ENCODE data around the gene SHISA6.
"Not testable (repeated sequence)": the region's sequence is repeated elsewhere in the genome, so short reads cannot be mapped to it uniquely, and the experiment has no call there.

Gene SHISA6

DNA sequence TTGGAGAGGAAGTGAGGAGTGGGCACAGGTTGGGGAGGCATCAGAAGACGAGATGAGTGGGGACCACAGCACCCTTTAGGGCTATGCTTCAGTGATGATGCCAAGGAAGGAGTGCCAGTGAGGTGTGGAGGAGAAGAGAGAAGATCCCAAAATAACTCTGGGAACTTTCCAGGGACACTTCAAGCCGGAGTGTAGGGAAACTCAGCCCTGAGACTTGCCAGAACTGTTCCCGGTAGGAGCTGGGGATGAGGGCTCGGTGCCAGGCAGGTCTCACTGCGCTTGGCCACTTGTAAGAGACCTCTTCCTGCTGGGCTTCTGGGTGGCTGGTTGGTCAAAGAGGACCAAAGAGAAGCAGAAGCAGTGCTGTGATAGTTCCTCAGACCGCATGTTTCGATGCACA lies 63.6 kb downstream of the SHISA6 start:
- DNase-seq = no peak

DNA sequence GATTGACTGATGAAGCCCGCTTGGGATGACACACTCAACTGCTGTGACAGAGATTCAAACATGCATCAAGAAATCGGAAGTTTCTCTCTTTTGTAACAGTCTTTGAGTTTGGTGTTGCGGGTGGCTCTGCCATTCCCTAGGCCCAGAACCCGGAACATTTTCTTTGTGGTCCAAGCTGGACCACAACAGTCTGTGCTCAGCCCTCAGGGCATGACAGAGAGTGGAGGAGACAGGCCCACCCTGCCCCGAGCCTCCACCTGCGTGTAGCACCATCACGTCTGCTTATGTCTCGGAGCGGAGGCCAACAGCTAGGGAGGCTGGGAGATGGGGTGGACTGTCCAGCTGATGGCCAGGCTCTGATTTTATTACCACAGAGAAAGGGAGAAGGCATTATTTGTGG lies 64.5 kb downstream of the SHISA6 start:
- DNase-seq = no peak

DNA sequence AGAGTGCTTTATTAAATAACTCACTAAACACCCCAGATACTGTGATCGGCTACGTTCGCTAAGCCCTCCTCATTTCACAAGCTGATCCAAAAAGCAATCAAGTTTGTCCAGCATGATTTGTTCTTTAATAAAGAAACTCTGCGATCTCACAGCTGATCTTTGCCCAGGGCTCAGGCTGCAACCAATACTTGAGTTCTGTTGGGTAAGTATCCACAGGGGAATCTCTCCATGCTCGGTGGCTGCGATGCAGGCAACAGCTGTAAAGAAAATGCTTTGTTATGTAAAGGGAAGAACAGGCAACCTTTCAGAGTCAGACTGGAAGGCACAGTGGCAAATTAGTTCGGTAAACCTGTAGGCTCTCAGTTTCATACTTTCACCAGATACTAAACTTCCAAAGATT lies 67.5 kb downstream of the SHISA6 start:
- DNase-seq = no peak

DNA sequence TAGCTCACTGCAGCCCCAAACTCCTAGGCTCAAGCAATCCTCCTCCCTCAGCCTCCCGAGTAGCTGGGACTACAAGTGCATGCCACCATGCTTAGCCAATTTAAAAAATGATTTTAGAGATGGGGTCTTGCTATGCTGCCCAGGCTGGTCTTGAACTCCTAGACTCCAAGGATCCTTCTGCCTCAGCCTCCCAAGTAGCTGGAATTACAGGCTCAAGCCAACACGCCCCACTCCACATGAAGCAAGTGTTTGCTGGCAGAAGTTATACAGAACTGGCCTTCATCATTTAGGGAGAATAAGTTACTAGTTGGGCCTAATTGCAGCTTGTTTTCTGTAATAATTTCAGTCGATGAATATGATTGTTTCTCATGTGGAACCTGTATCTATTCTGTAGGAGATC lies 68.0 kb downstream of the SHISA6 start:
- no peak for DNase-seq

DNA sequence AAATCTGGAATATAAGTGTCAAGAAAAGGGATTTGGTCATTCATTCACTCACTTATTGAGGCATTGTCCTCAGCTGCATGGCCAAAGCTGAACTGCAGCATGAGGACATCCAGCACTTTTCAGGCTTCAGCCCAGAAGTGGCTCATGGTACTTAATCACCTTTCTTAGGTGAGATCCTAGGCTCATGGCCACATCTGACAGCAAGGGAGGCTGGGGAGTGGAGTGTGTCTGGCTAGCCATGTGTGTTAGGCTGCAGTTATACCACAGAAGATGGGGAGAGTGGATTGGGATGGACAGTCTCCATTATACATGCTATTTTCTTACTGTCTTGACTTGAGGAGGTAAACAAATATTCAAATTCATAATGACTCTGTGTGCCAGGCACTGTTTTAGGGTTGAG lies 68.8 kb downstream of the SHISA6 start:
- DNase-seq = no peak

DNA sequence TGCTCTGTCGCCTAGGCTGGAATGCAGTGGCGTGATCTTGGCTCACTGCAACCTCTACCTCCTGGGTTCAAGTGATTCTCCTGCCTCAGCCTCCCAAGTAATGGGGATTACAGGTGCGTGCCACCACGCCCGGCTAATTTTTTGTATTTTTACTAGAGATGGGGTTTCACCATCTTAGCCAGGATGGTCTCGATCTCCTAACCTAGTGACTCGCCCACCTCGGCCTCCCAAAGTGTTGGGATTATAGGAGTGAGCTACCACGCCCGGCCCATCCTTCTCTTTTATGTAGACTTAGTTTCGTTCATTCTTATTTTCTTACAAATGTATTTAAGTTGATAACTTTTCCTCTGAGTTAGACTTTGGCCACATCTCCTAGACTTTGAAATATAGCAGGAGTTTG lies 75.4 kb downstream of the SHISA6 start:
- not testable (repeated sequence) for DNase-seq

DNA sequence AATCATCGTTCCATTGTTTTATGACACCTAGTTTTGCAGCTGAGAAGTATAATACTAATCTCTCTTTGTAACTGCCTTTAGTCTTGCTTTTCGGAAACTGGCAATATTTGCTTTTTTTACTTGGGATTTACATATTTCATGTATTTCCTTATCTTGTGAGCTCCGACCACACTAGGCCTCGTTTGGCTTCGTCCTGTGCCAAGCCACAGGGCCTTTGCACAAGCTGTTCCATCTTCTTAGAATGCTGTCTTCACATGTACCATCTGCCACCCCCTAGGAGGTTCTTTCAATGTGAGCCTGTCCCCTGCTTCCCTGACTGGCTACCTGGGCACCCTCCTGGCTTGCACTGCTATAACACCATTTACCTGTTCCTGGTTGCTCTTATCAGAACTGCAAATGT lies 77.2 kb downstream of the SHISA6 start:
- DNase-seq = no peak

DNA sequence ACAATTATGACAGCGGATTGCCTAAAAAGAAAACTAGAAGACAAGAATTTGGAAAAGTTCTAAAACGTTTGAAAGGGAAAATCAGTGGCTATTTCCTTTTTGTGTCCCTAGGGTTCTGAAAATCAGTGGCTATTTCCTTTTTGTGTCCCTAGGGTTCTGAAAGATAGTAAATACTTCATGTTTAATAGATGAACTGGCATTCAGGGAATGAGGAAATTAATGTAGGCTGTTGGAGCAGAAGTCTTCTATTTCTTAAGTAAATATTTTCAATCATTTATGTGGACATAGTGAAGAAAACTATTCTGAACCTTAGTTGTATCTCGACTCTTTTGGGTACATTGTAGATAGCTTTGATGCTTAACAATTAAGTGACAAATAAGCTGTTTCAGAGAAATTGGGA lies 78.9 kb downstream of the SHISA6 start:
- DNase-seq = no peak

DNA sequence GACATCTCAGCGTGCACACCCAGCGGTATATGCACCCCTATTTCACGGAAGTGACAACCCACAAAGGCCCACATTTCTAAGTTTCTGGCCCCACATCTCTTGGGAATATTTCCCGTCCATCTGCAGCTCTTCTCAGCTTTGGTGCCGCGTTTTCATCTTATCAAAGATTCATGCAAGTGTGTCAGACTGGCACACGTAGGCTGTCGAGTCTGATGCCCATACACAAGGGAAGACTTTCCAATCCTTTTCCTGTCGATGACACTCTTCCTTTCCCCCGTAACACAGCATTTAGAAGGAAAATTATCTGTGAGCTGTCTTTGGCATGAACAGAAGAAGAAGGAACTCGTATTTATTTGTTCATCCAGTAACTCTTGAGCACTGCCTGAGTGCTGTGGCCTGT lies 83.0 kb downstream of the SHISA6 start:
- no peak for DNase-seq

DNA sequence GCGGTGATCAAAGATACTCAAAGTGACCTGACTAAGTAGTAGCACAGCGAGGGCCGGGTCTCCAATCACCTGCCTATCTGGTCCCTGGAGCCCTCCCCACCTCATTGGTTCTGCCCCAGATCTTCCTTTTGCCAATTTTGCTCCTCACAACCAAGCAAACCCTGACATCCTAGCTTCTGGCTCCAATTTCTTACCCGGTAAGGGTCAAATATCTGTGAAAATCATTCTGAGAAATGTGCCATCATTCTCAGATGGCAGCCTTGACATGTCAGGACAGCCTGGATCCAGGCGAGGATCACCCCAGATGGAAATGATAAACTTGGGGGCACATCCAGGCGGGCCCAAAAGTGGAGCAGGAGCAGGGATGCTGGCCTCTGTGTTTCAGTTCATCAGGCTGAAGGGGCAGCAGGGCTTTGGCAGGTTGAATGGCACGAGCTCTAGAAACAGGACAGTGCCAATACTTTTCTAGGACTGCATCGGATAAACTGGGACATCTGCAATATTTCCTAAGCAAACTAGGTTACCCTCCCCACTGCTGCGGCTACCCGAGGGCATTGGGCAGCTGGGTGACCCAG lies 83.9 kb downstream of the SHISA6 start:
- no peak for DNase-seq

DNA sequence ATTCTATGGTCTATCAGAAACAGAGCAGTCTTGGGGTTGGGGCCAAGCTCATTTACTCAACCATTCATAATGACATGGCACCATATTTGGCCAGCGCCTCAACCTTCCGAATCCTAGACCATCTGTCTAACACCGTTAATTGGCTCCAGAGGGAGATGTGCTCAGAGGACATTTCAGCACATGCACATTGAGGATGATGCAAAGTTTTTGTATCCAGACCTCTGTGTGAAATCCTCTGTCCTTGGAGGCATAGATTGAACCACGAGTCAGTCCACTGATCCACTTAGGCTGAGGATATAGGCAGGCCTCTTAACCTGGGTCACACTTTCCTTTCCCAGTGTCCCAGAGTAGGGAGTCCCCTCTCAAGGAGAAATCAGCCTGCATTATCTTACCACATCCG lies 85.5 kb downstream of the SHISA6 start:
- DNase-seq = no peak

DNA sequence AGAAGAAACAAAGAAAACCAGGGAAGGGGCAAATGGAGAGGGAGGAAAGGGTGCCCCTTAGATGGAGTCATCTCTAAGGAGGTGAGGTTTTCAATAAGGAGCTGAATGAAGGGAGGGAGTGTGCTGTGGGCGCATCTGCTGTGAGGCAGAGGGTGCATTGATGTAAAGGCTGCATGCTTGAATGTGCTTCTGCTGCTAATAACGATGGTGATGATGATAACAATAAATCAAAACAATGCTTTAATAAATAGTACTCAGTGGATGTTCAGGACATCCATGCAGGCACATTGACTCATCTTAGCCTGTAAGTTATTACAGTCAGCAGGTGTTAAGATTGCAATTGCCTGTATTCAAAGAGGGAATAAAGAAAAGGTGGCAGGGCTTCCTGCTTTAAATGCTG lies 87.8 kb downstream of the SHISA6 start:
- no peak for DNase-seq

GRCh38 chr17:11330006-11330405 lies 89.0 kb downstream of the SHISA6 start:
- DNase-seq = no peak

DNA sequence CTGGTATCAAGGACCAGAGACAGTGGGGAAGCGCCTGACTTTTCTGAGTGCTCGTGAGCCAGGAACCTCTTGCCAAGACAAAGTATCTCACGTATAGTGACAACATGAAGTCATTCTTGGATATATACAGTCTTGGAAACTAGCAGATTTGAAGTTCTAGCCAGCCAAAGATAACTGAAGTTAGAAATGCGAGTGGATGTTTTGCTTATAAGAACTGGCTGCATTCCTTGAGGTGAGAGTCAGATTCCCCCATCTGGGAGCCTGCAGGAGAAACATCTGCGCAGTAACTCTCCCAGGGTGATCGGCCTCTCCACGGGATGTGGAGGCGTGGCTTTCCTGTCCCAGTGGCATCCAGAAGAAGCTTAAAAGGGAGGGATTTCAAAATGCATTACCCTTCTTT lies 89.8 kb downstream of the SHISA6 start:
- DNase-seq = no peak

DNA sequence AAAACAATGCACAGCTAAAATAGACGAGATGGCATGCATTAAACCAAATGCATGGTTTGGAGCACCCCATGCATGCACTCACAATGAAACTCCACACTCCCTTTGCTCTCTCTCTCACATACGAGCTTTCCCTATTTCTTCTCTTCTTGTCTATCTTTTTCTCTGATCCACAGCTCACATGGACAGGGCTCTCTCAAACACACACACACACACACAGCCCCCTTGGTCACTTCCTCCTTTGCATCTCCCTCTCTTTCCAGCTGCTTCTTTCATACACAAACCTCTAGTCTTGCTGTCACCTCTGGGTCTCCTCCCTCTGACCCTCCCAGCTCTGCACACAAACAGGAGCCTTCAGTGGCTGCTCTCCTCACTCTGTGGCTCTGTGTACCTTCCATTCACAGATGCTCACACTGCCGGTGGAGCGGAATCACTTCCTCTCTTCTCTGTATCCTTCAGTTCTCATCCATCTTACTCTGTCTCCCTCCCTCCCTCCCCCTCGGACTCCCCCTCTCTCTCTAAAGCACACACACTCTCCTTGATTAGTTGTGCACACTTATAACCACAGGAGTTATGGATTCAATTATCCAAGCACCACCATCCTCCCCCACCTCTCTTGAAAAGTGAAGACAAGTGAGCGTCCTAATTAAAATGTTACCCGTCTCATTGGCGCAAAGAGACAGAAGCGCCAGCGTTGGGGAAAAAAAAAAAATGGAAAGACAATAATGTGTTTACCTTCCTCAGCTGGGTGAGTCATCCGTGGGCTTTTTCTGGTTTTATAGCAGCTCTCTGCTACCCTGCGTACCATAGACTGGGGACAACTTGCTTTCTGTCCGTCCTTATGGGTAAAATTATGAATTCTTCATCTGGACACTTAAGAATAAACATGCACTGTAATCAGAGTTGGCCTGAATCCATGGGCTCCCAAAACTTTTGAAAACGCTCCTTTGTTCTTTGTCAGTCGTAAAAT lies 90.8 kb downstream of the SHISA6 start:
- no peak for DNase-seq

DNA sequence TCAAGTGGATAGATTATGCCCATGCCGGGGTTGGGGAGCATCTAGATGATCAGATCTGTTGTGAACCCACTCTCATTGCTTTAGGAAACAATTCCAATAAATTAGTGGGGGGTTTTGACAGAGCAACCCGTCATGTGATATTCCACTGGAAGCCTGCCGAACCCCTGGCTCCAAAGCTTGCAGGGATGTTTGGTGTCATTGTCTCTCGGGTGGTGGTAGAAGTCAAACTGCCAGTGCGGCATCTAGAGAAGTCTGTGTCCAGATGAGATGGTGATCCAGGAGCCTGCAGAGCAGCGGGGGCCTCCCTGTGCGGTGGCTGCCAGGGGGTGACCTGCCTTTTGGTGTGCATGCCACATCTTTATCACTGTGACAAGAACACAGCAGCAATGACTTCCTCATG lies 91.7 kb downstream of the SHISA6 start:
- no peak for DNase-seq

GRCh38 chr17:11334493-11334892 lies 93.5 kb downstream of the SHISA6 start:
- no peak for DNase-seq

DNA sequence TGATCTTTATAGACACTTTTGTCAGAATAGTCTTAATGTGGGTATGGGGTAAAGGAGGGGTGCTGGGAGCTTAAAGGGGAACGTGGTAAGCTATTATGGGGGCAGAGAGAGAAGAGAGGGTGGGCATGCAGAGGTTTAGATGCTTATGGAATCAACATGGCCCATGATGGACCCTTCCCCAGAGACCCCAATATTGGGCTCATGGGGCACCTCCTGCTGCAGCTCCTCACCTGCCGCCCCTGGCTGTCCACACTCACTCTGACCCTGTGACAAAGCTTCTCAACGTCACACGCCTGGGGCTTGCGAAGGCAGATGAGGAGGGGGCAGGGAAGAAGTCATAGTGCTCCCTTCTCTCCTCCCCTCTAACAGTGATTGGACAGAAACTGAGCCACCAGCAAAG lies 95.3 kb downstream of the SHISA6 start:
- DNase-seq = no peak

DNA sequence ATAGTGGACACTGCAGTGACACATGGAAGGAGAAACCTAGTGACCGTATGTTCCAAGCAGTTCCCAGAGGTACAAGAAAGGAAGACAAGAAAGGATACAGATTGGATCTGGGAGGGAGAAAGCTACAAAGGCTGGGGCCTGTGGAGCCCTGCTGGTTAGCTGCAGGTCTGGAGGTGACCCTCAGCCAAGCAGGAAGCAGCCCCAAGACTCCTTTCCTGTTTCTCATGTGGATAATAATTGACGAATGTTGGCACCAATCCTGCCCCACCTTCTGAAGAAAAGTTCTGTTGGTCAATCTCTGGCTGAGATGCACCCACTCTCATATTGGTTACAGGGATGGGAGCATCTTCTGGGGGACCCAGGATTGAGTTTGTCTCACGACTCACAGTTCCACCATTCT lies 99.8 kb downstream of the SHISA6 start:
- no peak for DNase-seq

GRCh38 chr17:11342138-11342537 lies 101.1 kb downstream of the SHISA6 start:
- DNase-seq = no peak

- DNase-seq = no peak
Observed at GRCh38 chr17:11349106-11349505, 108.1 kb downstream of the SHISA6 start.

- DNase-seq = no peak
Observed at GRCh38 chr17:11351479-11351878, 110.5 kb downstream of the SHISA6 start.

GRCh38 chr17:11353601-11354000 lies 112.6 kb downstream of the SHISA6 start:
- no peak for DNase-seq

GRCh38 chr17:11356371-11356770 lies 115.4 kb downstream of the SHISA6 start:
- no peak for DNase-seq

Measured in hematopoietic multipotent progenitor cell treated with erythropoietin and hydrocortisone succinate and interleukin-3 and kit ligand, for 4 days (in vitro differentiated cells).